GM23338 (cell line): Measurements from ENCODE around the gene TMEM101.

Experiments
- CREB1 ChIP-seq: fragments of 250-450 bp; sonication (Bioruptor Pico); IDR thresholded peaks from 2 replicates; pipeline ENCODE4 v1.5.0; 2020; ENCODE audit warnings: low read depth, mild to moderate bottlenecking, moderate library complexity
- CTCF ChIP-seq, 2 experiments: fragments of 200-600 bp in 1 of 2; sonication (generic) in 1 of 2; conservative IDR thresholded peaks; 2 replicates each; pipeline versions ENCODE4 v1.5.1 to v1.6.1; 2016 to 2017; ENCODE audit warnings: antibody characterized with exemption in 2 of 2, low read depth in 2 of 2, mild to moderate bottlenecking in 2 of 2, moderate library complexity in 1 of 2
- ETS1 ChIP-seq: IDR thresholded peaks from 2 replicates; pipeline ENCODE4 v1.6.1; 2016; ENCODE audit warnings: antibody characterized with exemption
- EZH2 ChIP-seq: fragments of 200-600 bp; sonication (generic); IDR thresholded peaks from one replicate; pipeline ENCODE4 v1.8.0; 2017; ENCODE audit warnings: antibody characterized with exemption, mild to moderate bottlenecking, low read depth; ENCODE audit not compliant: unreplicated experiment
- EZH2phosphoT487 ChIP-seq: fragments of 200-600 bp; sonication (generic); IDR thresholded peaks from one replicate; pipeline ENCODE4 v1.8.1; 2018; ENCODE audit warnings: antibody characterized with exemption; ENCODE audit not compliant: unreplicated experiment
- JUNB ChIP-seq: IDR thresholded peaks from one replicate; pipeline ENCODE4 v1.6.1; 2016; ENCODE audit warnings: antibody characterized with exemption; ENCODE audit not compliant: unreplicated experiment
- NANOG ChIP-seq: IDR thresholded peaks from 2 replicates; pipeline ENCODE4 v1.6.1; 2016; ENCODE audit warnings: antibody characterized with exemption, borderline replicate concordance
- POLR2AphosphoS5 ChIP-seq: IDR thresholded peaks from 2 replicates; pipeline ENCODE4 v1.6.1; 2016; ENCODE audit warnings: antibody characterized with exemption, low read depth
- REST ChIP-seq: IDR thresholded peaks from one replicate; pipeline ENCODE4 v1.6.1; 2018; ENCODE audit warnings: antibody characterized with exemption; ENCODE audit not compliant: unreplicated experiment
- STAT1 ChIP-seq: IDR thresholded peaks from one replicate; pipeline ENCODE4 v1.6.1; 2016; ENCODE audit warnings: antibody characterized with exemption; ENCODE audit not compliant: unreplicated experiment
- ZNF114 ChIP-seq: fragments of 250-450 bp; sonication (Bioruptor Pico); IDR thresholded peaks from 2 replicates; pipeline ENCODE4 v1.5.0; 2020; ENCODE audit warnings: mild to moderate bottlenecking, moderate library complexity
- ZNF331 ChIP-seq: fragments of 250-450 bp; sonication (Bioruptor Pico); IDR thresholded peaks from 2 replicates; pipeline ENCODE4 v1.5.0; 2020; ENCODE audit warnings: low read depth, mild to moderate bottlenecking, moderate library complexity
- ZNF462 ChIP-seq: fragments of 250-450 bp; sonication (Bioruptor Pico); IDR thresholded peaks from 2 replicates; pipeline ENCODE4 v1.5.0; 2020; ENCODE audit warnings: mild to moderate bottlenecking, moderate library complexity

GRCh38 chr17:44012874-44013273, 1.9 kb downstream of the TMEM101 start:
- no peak for TF ChIP-seq CTCF (conservative IDR thresholded peaks at IDR 0.05; ENCODE audit: low read depth in 2 of 2)
- no peak for TF ChIP-seq EZH2
- no peak for TF ChIP-seq EZH2phosphoT487
- no peak for TF ChIP-seq REST
- TF ChIP-seq POLR2AphosphoS5: no peak
- no peak for TF ChIP-seq JUNB
- TF ChIP-seq ETS1: no peak
- no peak for TF ChIP-seq CREB1 (CRISPR knock-in tag)
- no peak for TF ChIP-seq ZNF114 (CRISPR knock-in tag)
- no peak for TF ChIP-seq ZNF462 (CRISPR knock-in tag)
- no peak for TF ChIP-seq STAT1
- TF ChIP-seq NANOG: no peak
- no peak for TF ChIP-seq ZNF331 (CRISPR knock-in tag)
